PC-9 (cell line): ENCODE data around the gene MSRB2. TPM values are rescaled to one million over a fixed set of nuclear protein-coding genes. Genes with fewer than 3 reads are reported as not detected.

Experiments
- BruUV-seq: library from RNA; stranded (reverse); fragments of 400-500 nt; replicated peaks from 2 replicates; lab custom pipeline; 2021; lab: Mats Ljungman, UMichigan
- CTCF ChIA-PET: fragments of 300-600 bp; sonication (Branson Sonifier 250); formaldehyde crosslinking; loops from one replicate; lab custom pipeline; 2022; ENCODE audit warnings: antibody characterized with exemption; lab: Charles Lee
- POLR2A ChIA-PET: fragments of 300-600 bp; sonication (Branson Sonifier 250); formaldehyde crosslinking; loops from one replicate; lab custom pipeline; 2022; ENCODE audit warnings: antibody characterized with exemption; ENCODE audit not compliant: unreplicated experiment; lab: Charles Lee
- DNase-seq, 2 experiments: peaks; one replicate each; pipeline versions ENCODE4 v3.0.0 to v3.0.0-alpha.2; 2015 to 2022; ENCODE audit warnings: mixed read lengths in 1 of 2
- H2AFZ ChIP-seq: fragments of 200-600 bp; sonication (generic); 2 replicates; pipeline ENCODE4 v1.8.1; 2017; ENCODE audit warnings: antibody characterized with exemption
- H3F3A ChIP-seq: fragments of 200-600 bp; sonication (generic); 2 replicates; pipeline ENCODE4 v1.8.1; 2017; ENCODE audit warnings: antibody characterized with exemption, mild to moderate bottlenecking, low read depth; ENCODE audit not compliant: insufficient read depth
- H3K27ac ChIP-seq: fragments of 200-600 bp; sonication (generic); 2 replicates; pipeline ENCODE4 v1.6.1; 2016; ENCODE audit warnings: mixed run types
- H3K27me3 ChIP-seq: fragments of 200-600 bp; sonication (generic); 2 replicates; pipeline ENCODE4 v1.6.1; 2016; ENCODE audit warnings: low read depth, mixed run types; ENCODE audit not compliant: insufficient read depth
- H3K36me3 ChIP-seq: fragments of 200-600 bp; sonication (generic); 2 replicates; pipeline ENCODE4 v1.6.1; 2016; ENCODE audit warnings: low read depth, mixed run types
- H3K4me1 ChIP-seq: fragments of 200-600 bp; sonication (generic); replicated peaks from 2 replicates; pipeline ENCODE4 v1.6.1; 2016; ENCODE audit warnings: mixed run types; ENCODE audit not compliant: insufficient read depth
- H3K4me2 ChIP-seq: fragments of 200-600 bp; sonication (generic); 2 replicates; pipeline ENCODE4 v1.6.1; 2017; ENCODE audit warnings: mixed run types
- H3K4me3 ChIP-seq: fragments of 200-600 bp; sonication (generic); 2 replicates; pipeline ENCODE4 v1.6.1; 2016; ENCODE audit warnings: mixed run types
- H3K79me2 ChIP-seq: fragments of 200-600 bp; sonication (generic); 2 replicates; pipeline ENCODE4 v1.6.1; 2017; ENCODE audit warnings: low read depth, mixed run types
- H3K9me2 ChIP-seq: fragments of 200-600 bp; sonication (generic); 2 replicates; pipeline ENCODE4 v1.8.1; 2017; ENCODE audit warnings: mild to moderate bottlenecking; ENCODE audit not compliant: insufficient read depth
- H3K9me3 ChIP-seq: fragments of 200-600 bp; sonication (generic); 2 replicates; pipeline ENCODE4 v1.8.1; 2016; ENCODE audit warnings: low read depth; ENCODE audit not compliant: insufficient read depth
- H4K20me1 ChIP-seq: fragments of 200-600 bp; sonication (generic); 2 replicates; pipeline ENCODE4 v1.8.1; 2017; ENCODE audit not compliant: insufficient read depth
- CTCF ChIP-seq: fragments of 200-600 bp; sonication (generic); conservative IDR thresholded peaks from 2 replicates; pipeline ENCODE4 v1.6.1; 2017; ENCODE audit warnings: mixed run types, antibody characterized with exemption, mild to moderate bottlenecking, moderate library complexity
- EZH2 ChIP-seq: fragments of 200-600 bp; sonication (generic); IDR thresholded peaks from 2 replicates; pipeline ENCODE4 v1.8.0; 2017; ENCODE audit warnings: antibody characterized with exemption, low read depth
- intact Hi-C: fragments of 100-400 bp; cut with micrococcal nuclease; formaldehyde crosslinking; loops from one replicate; pipeline ENCODE4 v1.10.0; 2022; ENCODE audit not compliant: unreplicated experiment
- total RNA-seq: library from RNA; stranded (reverse); gene quantifications from 2 replicates; pipeline ENCODE4 v1.2.3, GENCODE V29; 2021

Gene MSRB2
- total RNA-seq, 1 experiment from 2014 or later: 28.3 TPM

- CTCF ChIA-PET: no interaction called here
- BruUV-seq: no TSS peak
- Histone ChIP-seq H3K79me2 (no peaks in the 10 kb centered on the region), H3K4me1 (no peaks in the 10 kb centered on the region), H3K9me2 (no peaks in the 10 kb centered on the region), H4K20me1 (no peaks in the 10 kb centered on the region), H3K4me2 (no peak overlapping the region), H3K27me3 (no peaks in the 10 kb centered on the region), H2AFZ (no peak overlapping the region), H3K27ac (no peak overlapping the region), H3F3A (no peaks in the 10 kb centered on the region), H3K4me3 (no peak overlapping the region), H3K36me3 (no peaks in the 10 kb centered on the region), H3K9me3 (no peaks in the 10 kb centered on the region)
- no peak for DNase-seq
- TF ChIP-seq CTCF: no peak
- intact Hi-C loops: no loop called here
- POLR2A ChIA-PET: no interaction called here
Measured at GRCh38 chr10:23078114-23078513, 17.3 kb upstream of the MSRB2 start.

GRCh38 chr10:23079700-23080099 is 15.7 kb upstream of the MSRB2 start:
- H3K27ac ChIP-seq: no peak overlapping the region
- H3K9me2 ChIP-seq: no peaks in the 10 kb centered on the region
- no peaks in the 10 kb centered on the region for H3K79me2 ChIP-seq
- no peak for DNase-seq
- H3K27me3 ChIP-seq: no peaks in the 10 kb centered on the region
- H3K4me1 ChIP-seq: no peaks in the 10 kb centered on the region
- H3K4me2 ChIP-seq: no peak overlapping the region
- BruUV-seq: no TSS peak
- H3K9me3 ChIP-seq: no peaks in the 10 kb centered on the region
- no peak overlapping the region for H3K4me3 ChIP-seq
- no peaks in the 10 kb centered on the region for H3F3A ChIP-seq
- H2AFZ ChIP-seq: no peak overlapping the region
- intact Hi-C loops: no loop called here
- H4K20me1 ChIP-seq: no peaks in the 10 kb centered on the region
- no peaks in the 10 kb centered on the region for H3K36me3 ChIP-seq
- ChIA-PET CTCF (no interaction called here), POLR2A (no interaction called here)
- TF ChIP-seq EZH2 (no peak), CTCF (no peak)

GRCh38 chr10:23080262-23080661 is 15.1 kb upstream of the MSRB2 start:
- no peaks in the 10 kb centered on the region for H3K36me3 ChIP-seq
- POLR2A ChIA-PET: no interaction called here
- H3K79me2 ChIP-seq: no peaks in the 10 kb centered on the region
- H2AFZ ChIP-seq: no peak overlapping the region
- H3K9me2 ChIP-seq: no peaks in the 10 kb centered on the region
- no peaks in the 10 kb centered on the region for H4K20me1 ChIP-seq
- DNase-seq: no peak
- CTCF ChIA-PET: no interaction called here
- no peak overlapping the region for H3K27ac ChIP-seq
- H3K27me3 ChIP-seq: no peaks in the 10 kb centered on the region
- H3K4me2 ChIP-seq: no peak overlapping the region
- no peak overlapping the region for H3K4me3 ChIP-seq
- H3K9me3 ChIP-seq: no peaks in the 10 kb centered on the region
- H3F3A ChIP-seq: no peaks in the 10 kb centered on the region
- no TSS peak for BruUV-seq
- no peaks in the 10 kb centered on the region for H3K4me1 ChIP-seq
- TF ChIP-seq EZH2: no peak
- TF ChIP-seq CTCF: no peak
- intact Hi-C loops: no loop called here
